Transverse colon (tissue), 4 donors: ENCODE results near the gene NPC1.

Experiments used
- CTCF ChIP-seq, 5 experiments: fragments of 200-600 bp in 3 of 5; fragments of 450-650 bp in 2 of 5; sonication (generic) in 3 of 5; IDR thresholded peaks; 1 replicate in 2 of 5; 2 replicates in 3 of 5; pipeline ENCODE4 v1.5.1; 2016 to 2017; ENCODE audit warnings: antibody characterized with exemption in 5 of 5, inconsistent platforms in 3 of 5, mild to moderate bottlenecking in 2 of 5, moderate library complexity in 1 of 5
- POLR2AphosphoS5 ChIP-seq, 3 donors: sonication (generic); formaldehyde crosslinking; IDR thresholded peaks; one replicate each; pipeline ENCODE4 v1.6.1; 2016; ENCODE audit warnings: antibody characterized with exemption in 3 of 3

- no peak for TF ChIP-seq POLR2AphosphoS5 (IDR thresholded peaks at IDR 0.05)
- TF ChIP-seq CTCF (IDR thresholded peaks at IDR 0.05): no peak
Observed at GRCh38 chr18:23596183-23596582, 9.9 kb upstream of the NPC1 start.
